ENCODE measurements around the gene HELB. TPM values are rescaled to one million over a fixed set of nuclear protein-coding genes. Genes with fewer than 3 reads are reported as not detected.

HELB gene
- total and polyA plus RNA-seq, 2 of the 4 experiments (the other 2 are of a cell fraction), result 0.72 to 2.9 TPM

DNA sequence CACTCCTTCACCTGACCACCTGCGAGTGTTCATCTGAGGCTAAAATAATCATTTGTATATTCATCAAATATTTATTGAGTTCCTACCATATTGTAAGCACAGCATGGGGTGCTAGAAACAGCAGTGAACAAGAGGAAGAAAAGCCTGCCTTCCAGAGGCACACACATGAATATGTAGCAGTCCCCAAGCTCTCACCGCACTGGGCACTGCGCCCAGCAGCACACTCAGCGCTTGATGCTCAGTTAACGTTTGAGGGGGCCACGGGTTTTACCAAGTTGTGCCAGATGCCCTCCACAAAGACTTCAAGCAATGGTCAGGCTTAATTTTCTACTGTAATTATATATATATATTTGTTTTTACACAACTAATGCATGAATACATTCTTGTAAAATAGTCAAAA lies 52.0 kb downstream of the HELB start:
- ATAC-seq (ENCODE audit: low read depth), result no peak
- H3K14ac ChIP-seq (replicated peaks; ENCODE audit: low read depth, low read length), result no peak overlapping the region
- no peak overlapping the region for H3K9ac ChIP-seq (ENCODE audit: low read depth, low read length)
- H3K4me3 ChIP-seq (ENCODE audit: insufficient read depth, low read depth, low read length), result no peak overlapping the region
- no peak overlapping the region for H2BK5ac ChIP-seq (ENCODE audit: low read depth, low read length, poor library complexity, severe bottlenecking)
- no peaks in the 10 kb centered on the region for H3K79me1 ChIP-seq (ENCODE audit: low read depth in 1 of 2, low read length in 2 of 2)
- H3K23ac ChIP-seq (ENCODE audit: low read depth, low read length), result no peak overlapping the region
- H4K20me1 ChIP-seq (ENCODE audit: insufficient read depth, low read length), result no peaks in the 10 kb centered on the region
- ChIA-PET POLR2A (ENCODE audit: unreplicated experiment) (no interaction called here), CTCF (no interaction called here)
- DNase-seq, result no peak
- no peak overlapping the region for H3K4me2 ChIP-seq (ENCODE audit: low read depth, low read length)
- in situ Hi-C loops (cut with MboI; ENCODE audit: low sequenced_read_pairs), result no loop called here
- H2BK120ac ChIP-seq (ENCODE audit: low read depth, low read length), result no peak overlapping the region
- no CpG with 5 or more reads among the region's 6 CpGs for WGBS, 2 experiments (ENCODE audit: extremely low coverage in 2 of 2, insufficient read length in 1 of 2)
- H3K18ac ChIP-seq (ENCODE audit: low read depth, low read length), result no peak overlapping the region
- no peak overlapping the region for H3K27ac ChIP-seq (ENCODE audit: insufficient read depth, low read length)
- no peak overlapping the region for H4K91ac ChIP-seq (ENCODE audit: insufficient read depth, low read depth, low read length)
- no peaks in the 10 kb centered on the region for H3K9me3 ChIP-seq (ENCODE audit: control insufficient read depth, insufficient read depth, low read length)
- H3K4ac ChIP-seq (ENCODE audit: low read depth, low read length), result no peak overlapping the region
- H3K4me1 ChIP-seq (ENCODE audit: control insufficient read depth, insufficient read depth, low read length), result no peaks in the 10 kb centered on the region
- H4K8ac ChIP-seq (ENCODE audit: low read depth in 2 of 2, low read length in 2 of 2), result no peak overlapping the region
- H2AFZ ChIP-seq (replicated peaks; ENCODE audit: low read length, poor library complexity), result no peak overlapping the region
- TF ChIP-seq FOS (IDR thresholded peaks at IDR 0.05; ENCODE audit: low read depth, low read length), result no peak
- no peak for TF ChIP-seq MAFK (IDR thresholded peaks at IDR 0.05; ENCODE audit: low read depth, low read length)
- TF ChIP-seq MXI1 (IDR thresholded peaks at IDR 0.05; ENCODE audit: borderline replicate concordance, low read depth, low read length), result no peak
- no peak for TF ChIP-seq RCOR1 (IDR thresholded peaks at IDR 0.05; ENCODE audit: insufficient replicate concordance, low read length)
- TF ChIP-seq BHLHE40 (IDR thresholded peaks at IDR 0.05; ENCODE audit: low read depth, low read length), result no peak
- no peak for TF ChIP-seq CEBPB (IDR thresholded peaks at IDR 0.05; ENCODE audit: low read depth, low read length)
- TF ChIP-seq RFX5 (IDR thresholded peaks at IDR 0.05; ENCODE audit: low read depth, low read length), result no peak
- TF ChIP-seq RAD21 (IDR thresholded peaks at IDR 0.05; ENCODE audit: low read length), result no peak
- TF ChIP-seq, protein P1, sequence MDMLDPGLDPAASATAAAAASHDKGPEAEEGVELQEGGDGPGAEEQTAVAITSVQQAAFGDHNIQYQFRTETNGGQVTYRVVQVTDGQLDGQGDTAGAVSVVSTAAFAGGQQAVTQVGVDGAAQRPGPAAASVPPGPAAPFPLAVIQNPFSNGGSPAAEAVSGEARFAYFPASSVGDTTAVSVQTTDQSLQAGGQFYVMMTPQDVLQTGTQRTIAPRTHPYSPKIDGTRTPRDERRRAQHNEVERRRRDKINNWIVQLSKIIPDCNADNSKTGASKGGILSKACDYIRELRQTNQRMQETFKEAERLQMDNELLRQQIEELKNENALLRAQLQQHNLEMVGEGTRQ (IDR thresholded peaks at IDR 0.05; ENCODE audit: low read depth, low read length), result no peak
- TF ChIP-seq NFE2L2 (IDR thresholded peaks at IDR 0.05; ENCODE audit: low read depth, low read length), result no peak
- no peak for TF ChIP-seq POLR2A (IDR thresholded peaks at IDR 0.05; ENCODE audit: low read depth, low read length)
- no peak for TF ChIP-seq SMC3 (IDR thresholded peaks at IDR 0.05; ENCODE audit: low read depth, low read length)
- TF ChIP-seq, protein P2, sequence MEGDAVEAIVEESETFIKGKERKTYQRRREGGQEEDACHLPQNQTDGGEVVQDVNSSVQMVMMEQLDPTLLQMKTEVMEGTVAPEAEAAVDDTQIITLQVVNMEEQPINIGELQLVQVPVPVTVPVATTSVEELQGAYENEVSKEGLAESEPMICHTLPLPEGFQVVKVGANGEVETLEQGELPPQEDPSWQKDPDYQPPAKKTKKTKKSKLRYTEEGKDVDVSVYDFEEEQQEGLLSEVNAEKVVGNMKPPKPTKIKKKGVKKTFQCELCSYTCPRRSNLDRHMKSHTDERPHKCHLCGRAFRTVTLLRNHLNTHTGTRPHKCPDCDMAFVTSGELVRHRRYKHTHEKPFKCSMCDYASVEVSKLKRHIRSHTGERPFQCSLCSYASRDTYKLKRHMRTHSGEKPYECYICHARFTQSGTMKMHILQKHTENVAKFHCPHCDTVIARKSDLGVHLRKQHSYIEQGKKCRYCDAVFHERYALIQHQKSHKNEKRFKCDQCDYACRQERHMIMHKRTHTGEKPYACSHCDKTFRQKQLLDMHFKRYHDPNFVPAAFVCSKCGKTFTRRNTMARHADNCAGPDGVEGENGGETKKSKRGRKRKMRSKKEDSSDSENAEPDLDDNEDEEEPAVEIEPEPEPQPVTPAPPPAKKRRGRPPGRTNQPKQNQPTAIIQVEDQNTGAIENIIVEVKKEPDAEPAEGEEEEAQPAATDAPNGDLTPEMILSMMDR (conservative IDR thresholded peaks at IDR 0.05; ENCODE audit: low read depth, low read length), result no peak
- no peak for TF ChIP-seq CHD1 (IDR thresholded peaks at IDR 0.05; ENCODE audit: low read depth, low read length)
- TF ChIP-seq, protein P3, sequence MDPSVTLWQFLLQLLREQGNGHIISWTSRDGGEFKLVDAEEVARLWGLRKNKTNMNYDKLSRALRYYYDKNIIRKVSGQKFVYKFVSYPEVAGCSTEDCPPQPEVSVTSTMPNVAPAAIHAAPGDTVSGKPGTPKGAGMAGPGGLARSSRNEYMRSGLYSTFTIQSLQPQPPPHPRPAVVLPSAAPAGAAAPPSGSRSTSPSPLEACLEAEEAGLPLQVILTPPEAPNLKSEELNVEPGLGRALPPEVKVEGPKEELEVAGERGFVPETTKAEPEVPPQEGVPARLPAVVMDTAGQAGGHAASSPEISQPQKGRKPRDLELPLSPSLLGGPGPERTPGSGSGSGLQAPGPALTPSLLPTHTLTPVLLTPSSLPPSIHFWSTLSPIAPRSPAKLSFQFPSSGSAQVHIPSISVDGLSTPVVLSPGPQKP (IDR thresholded peaks at IDR 0.05; ENCODE audit: borderline replicate concordance, low read depth, low read length), result no peak
- no peak for TF ChIP-seq MAZ (IDR thresholded peaks at IDR 0.05; ENCODE audit: borderline replicate concordance, low read depth, low read length)
- H3K36me3 ChIP-seq (ENCODE audit: control insufficient read depth, insufficient read depth, low read length), result no peaks in the 10 kb centered on the region
- H3K9me1 ChIP-seq (ENCODE audit: insufficient read depth, low read length), result no peaks in the 10 kb centered on the region; the same call in 1 of the 2 replicates
- H4K5ac ChIP-seq (ENCODE audit: low read depth, low read length), result no peak overlapping the region
- no peak overlapping the region for H3K56ac ChIP-seq (ENCODE audit: extremely low read depth, insufficient read depth, low read length)
- no peak overlapping the region for H2BK20ac ChIP-seq (ENCODE audit: low read depth, low read length)
- no peak overlapping the region for H2BK15ac ChIP-seq (ENCODE audit: low read depth, low read length)
- H2AK9ac ChIP-seq (replicated peaks; ENCODE audit: low read depth, low read length, poor library complexity), result no peak overlapping the region
- H2AK5ac ChIP-seq (ENCODE audit: low read depth, low read length), result no peak overlapping the region
- dilution Hi-C loops (cut with HindIII; ENCODE audit: low sequenced_read_pairs, unreplicated experiment), result no loop called here
- BruUV-seq (replicated peaks), result no TSS peak
- intact Hi-C loops (cut with micrococcal nuclease), result no loop called here
- no peaks in the 10 kb centered on the region for H3K27me3 ChIP-seq (ENCODE audit: control insufficient read depth, insufficient read depth, low read length)
